ENCODE measurements around the gene JADE1.

GRCh38 chr4:128776794-128777216 is 32.7 kb upstream of the JADE1 start:
- TF ChIP-seq EZH2phosphoT487 (IDR thresholded peaks at IDR 0.05; ENCODE audit: insufficient read depth, low read depth) (no peak), EZH2 (IDR thresholded peaks at IDR 0.05; ENCODE audit: insufficient read depth, poor library complexity, severe bottlenecking) (no peak)
